ENCODE results near the gene STIM1.
"Not testable (repeated sequence)": the region's sequence is repeated elsewhere in the genome, so short reads cannot be mapped to it uniquely, and the experiment has no call there.

The STIM1 gene

GRCh38 chr11:3855808-3856491 lies 486 bp downstream of the STIM1 start:
- no peak for DNase-seq (ENCODE audit: low read depth, low spot score)

- no peak for DNase-seq (ENCODE audit: low read depth, low spot score)
These were observed 1.5 kb downstream of the STIM1 start for GRCh38 chr11:3856856-3857553.

GRCh38 chr11:3857628-3858027 lies 2.2 kb downstream of the STIM1 start:
- DNase-seq (ENCODE audit: low read depth, low spot score): no peak

GRCh38 chr11:3859373-3859881 lies 4.0 kb downstream of the STIM1 start:
- no peak for DNase-seq (ENCODE audit: low read depth, low spot score)

- DNase-seq (ENCODE audit: low read depth, low spot score): peak; percentile 35
These were observed 4.9 kb downstream of the STIM1 start for GRCh38 chr11:3860375-3860774.

GRCh38 chr11:3860898-3861393 lies 5.5 kb downstream of the STIM1 start:
- not testable (repeated sequence) for DNase-seq (ENCODE audit: low read depth, low spot score)

- no peak for DNase-seq (ENCODE audit: low read depth, low spot score)
These were observed 6.2 kb downstream of the STIM1 start for GRCh38 chr11:3861683-3862082.

- no peak for DNase-seq (ENCODE audit: low read depth, low spot score)
These were observed 10.1 kb downstream of the STIM1 start for GRCh38 chr11:3865388-3866193.

GRCh38 chr11:3866206-3866605 lies 10.7 kb downstream of the STIM1 start:
- DNase-seq (ENCODE audit: low read depth, low spot score): no peak

GRCh38 chr11:3866836-3867208 lies 11.4 kb downstream of the STIM1 start:
- DNase-seq (ENCODE audit: low read depth, low spot score): no peak

GRCh38 chr11:3867209-3868091 lies 12.0 kb downstream of the STIM1 start:
- no peak for DNase-seq (ENCODE audit: low read depth, low spot score)

- DNase-seq (ENCODE audit: low read depth, low spot score): no peak
These were observed 18.4 kb downstream of the STIM1 start for GRCh38 chr11:3873712-3874349.

- DNase-seq (ENCODE audit: low read depth, low spot score): no peak
These were observed 21.1 kb downstream of the STIM1 start for GRCh38 chr11:3876613-3877012.

- no peak for DNase-seq (ENCODE audit: low read depth, low spot score)
These were observed 22.1 kb downstream of the STIM1 start for GRCh38 chr11:3877364-3878257.

- no peak for DNase-seq (ENCODE audit: low read depth, low spot score)
These were observed 22.8 kb downstream of the STIM1 start for GRCh38 chr11:3878258-3878584.

GRCh38 chr11:3879216-3879966 lies 23.9 kb downstream of the STIM1 start:
- no peak for DNase-seq (ENCODE audit: low read depth, low spot score)

- DNase-seq (ENCODE audit: low read depth, low spot score): no peak
These were observed 24.6 kb downstream of the STIM1 start for GRCh38 chr11:3879967-3880542.

GRCh38 chr11:3880724-3881123 lies 25.3 kb downstream of the STIM1 start:
- no peak for DNase-seq (ENCODE audit: low read depth, low spot score)

GRCh38 chr11:3882655-3883054 lies 27.2 kb downstream of the STIM1 start:
- DNase-seq (ENCODE audit: low read depth, low spot score): no peak

Measured in activated naive CD8-positive, alpha-beta T cell treated with anti-CD3 and anti-CD28 coated beads, Interleukin-2, amount 50 U/mL, for 16 hours (primary cell).